Heart left ventricle (tissue), 16 donors: ENCODE measurements around the gene PLAA. TPM values are rescaled to one million over a fixed set of nuclear protein-coding genes. Genes with fewer than 3 reads are reported as not detected.

Experiments
- ATAC-seq, 4 donors: fragments of 200-7000 bp; cut with Tn5 transposase; one replicate each; pipeline ENCODE4 v1.9.1; 2020 to 2022; ENCODE audit warnings: moderate library complexity in 4 of 4, mild to moderate bottlenecking in 3 of 4, moderate number of reproducible peaks in 1 of 4
- DNase-seq, 5 donors: peaks; one replicate each; pipeline ENCODE4 v3.0.0-alpha.2; 2020
- H3K27ac ChIP-seq, 12 donors: fragments of 200-600 bp; sonication (generic) in 4 of 12; one replicate each; pipeline versions ENCODE4 v1.5.0 to v1.8.0; 2016 to 2022; ENCODE audit warnings: mild to moderate bottlenecking in 2 of 12
- H3K27me3 ChIP-seq, 9 donors: fragments of 200-600 bp; sonication (generic) in 2 of 9; one replicate each; pipeline versions ENCODE4 v1.5.1 to v1.8.0; 2016 to 2022; ENCODE audit warnings: mild to moderate bottlenecking in 3 of 9
- H3K36me3 ChIP-seq, 9 donors: fragments of 200-600 bp; sonication (generic) in 2 of 9; one replicate each; pipeline versions ENCODE4 v1.5.0 to v1.8.0; 2018 to 2022; ENCODE audit warnings: mild to moderate bottlenecking in 2 of 9
- H3K4me1 ChIP-seq, 12 donors: fragments of 200-600 bp; sonication (generic) in 4 of 12; one replicate each; pipeline versions ENCODE4 v1.5.0 to v1.8.0; 2016 to 2022; ENCODE audit warnings: mild to moderate bottlenecking in 3 of 12
- H3K4me3 ChIP-seq, 12 donors: fragments of 200-600 bp; sonication (generic) in 4 of 12; one replicate each; pipeline versions ENCODE4 v1.5.0 to v1.8.0; 2017 to 2022; ENCODE audit warnings: mild to moderate bottlenecking in 9 of 12, moderate library complexity in 4 of 12
- H3K9me3 ChIP-seq, 12 donors: fragments of 200-600 bp; sonication (generic) in 4 of 12; one replicate each; pipeline versions ENCODE4 v1.5.0 to v1.8.0; 2016 to 2022; ENCODE audit warnings: mild to moderate bottlenecking in 1 of 12
- POLR2A ChIP-seq, 2 donors: fragments of 450-650 bp; IDR thresholded peaks; one replicate each; pipeline ENCODE4 v1.6.1; 2017; ENCODE audit warnings: antibody characterized with exemption in 2 of 2, mild to moderate bottlenecking in 2 of 2, moderate library complexity in 2 of 2
- WGBS, 4 donors: extraction: QIAGEN DNeasy Blood & Tissue Kit in 2 of 4; methylation state at CpG; one replicate each; pipeline versions ENCODE4 v1.1.5 to v1.1.7; 2013 to 2018; 5-methylcytosine and 5-hydroxymethylcytosine counted together
- intact Hi-C, 10 donors: fragments of 100-400 bp; cut with DNase I; formaldehyde crosslinking; loops; one replicate each; pipeline versions ENCODE4 v1.11.1 to v1.14.2; 2022
- long read RNA-seq, 3 donors: library from polyadenylated mRNA; unstranded; transcript quantifications; one replicate each; pipeline ENCODE4 v2.0.0, GENCODE V29; 2020 to 2021
- polyA plus RNA-seq, 2 donors: library from polyadenylated mRNA; stranded (reverse); fragments of 200-250 nt; gene quantifications; one replicate each; pipeline ENCODE4 v1.2.3, GENCODE V29; 2013
- total RNA-seq, 9 donors: library from RNA; depleted of rRNA in 2 of 9; stranded (reverse); fragments of >200 nt in 2 of 9; fragmentation: NEBNext Ultra II Directional in 3 of 9; extraction: Animal tissue kit (Norgen Biotek cat#: 25700) in 3 of 9; gene quantifications; one replicate each; pipeline versions ENCODE4 v1.1.0 to v1.2.4, GENCODE V29; 2016 to 2023
- TF ChIP-seq, protein P1 (sequence below), 12 donors: fragments of 200-600 bp; sonication (generic) in 4 of 12; IDR thresholded peaks; one replicate each; pipeline versions ENCODE4 v1.5.0 to v1.8.0; 2018 to 2022; ENCODE audit warnings: antibody characterized with exemption in 12 of 12, mild to moderate bottlenecking in 5 of 12
- donor health status: ischemic (EF 13 %, LVEDD 7.1; RV severe dilation, severe dysfunction).
- donor health status: healthy with polysubstance abuse.
- donor health status: DM: no; HTN: yes; CAD: no.
- donor health status: DM: no; HTN: no; CAD: no.
- donor health status: ischemic (EF 25% LVEDD 6.9; RV normal size, moderate dysfunction).
- donor health status: ischemic (EF 25% LVEDD 5.7; RV mildly dilated, moderate dysfunction).
- donor health status: healthy.
- donor health status: DM: yes; HTN: yes; CAD: no.
- donor health status: ischemic (EF 35%, LVEDD 5.7; RV mildly dilated, moderate dysfunction).
- donor health status: nonischemic (EF 11% LVEDD 7.7; RV severe dilation, severe dysfunction).
- donor health status: DM: yes; HTN: yes; CAD: no.
- donor health status: PGD.
- donor health status: ischemic (EF 29% LVEDD 5.4; RV normal size, mild dysfunction).
- donor health status: nonischemic (EF 23%, LVEDD 6.1; RV moderate dilation, normal function).

PLAA gene
- 10 to 100 TPM; 28.0 to 42.5 (median 34.2) TPM for total RNA-seq
- polyA plus RNA-seq = 10 to 100 TPM in 1 of 2 donors, 1 to 10 TPM in 1; 9.1 to 32.4 TPM
- long read RNA-seq, donor 1, full-length matches to known transcripts = 89 of 97 reads
- long read RNA-seq, donor 1, partial matches to known transcripts = 0 of 97 reads
- long read RNA-seq, donor 1, other reads (novel, unspliced or antisense) = 8 of 97 reads
- long read RNA-seq, donor 2, full-length matches to known transcripts = 200 of 229 reads
- long read RNA-seq, donor 2, partial matches to known transcripts = 9 of 229 reads
- long read RNA-seq, donor 2, other reads (novel, unspliced or antisense) = 20 of 229 reads
- long read RNA-seq, donor 3, full-length matches to known transcripts = 74 of 81 reads
- long read RNA-seq, donor 3, partial matches to known transcripts = 3 of 81 reads
- long read RNA-seq, donor 3, other reads (novel, unspliced or antisense) = 4 of 81 reads

DNA sequence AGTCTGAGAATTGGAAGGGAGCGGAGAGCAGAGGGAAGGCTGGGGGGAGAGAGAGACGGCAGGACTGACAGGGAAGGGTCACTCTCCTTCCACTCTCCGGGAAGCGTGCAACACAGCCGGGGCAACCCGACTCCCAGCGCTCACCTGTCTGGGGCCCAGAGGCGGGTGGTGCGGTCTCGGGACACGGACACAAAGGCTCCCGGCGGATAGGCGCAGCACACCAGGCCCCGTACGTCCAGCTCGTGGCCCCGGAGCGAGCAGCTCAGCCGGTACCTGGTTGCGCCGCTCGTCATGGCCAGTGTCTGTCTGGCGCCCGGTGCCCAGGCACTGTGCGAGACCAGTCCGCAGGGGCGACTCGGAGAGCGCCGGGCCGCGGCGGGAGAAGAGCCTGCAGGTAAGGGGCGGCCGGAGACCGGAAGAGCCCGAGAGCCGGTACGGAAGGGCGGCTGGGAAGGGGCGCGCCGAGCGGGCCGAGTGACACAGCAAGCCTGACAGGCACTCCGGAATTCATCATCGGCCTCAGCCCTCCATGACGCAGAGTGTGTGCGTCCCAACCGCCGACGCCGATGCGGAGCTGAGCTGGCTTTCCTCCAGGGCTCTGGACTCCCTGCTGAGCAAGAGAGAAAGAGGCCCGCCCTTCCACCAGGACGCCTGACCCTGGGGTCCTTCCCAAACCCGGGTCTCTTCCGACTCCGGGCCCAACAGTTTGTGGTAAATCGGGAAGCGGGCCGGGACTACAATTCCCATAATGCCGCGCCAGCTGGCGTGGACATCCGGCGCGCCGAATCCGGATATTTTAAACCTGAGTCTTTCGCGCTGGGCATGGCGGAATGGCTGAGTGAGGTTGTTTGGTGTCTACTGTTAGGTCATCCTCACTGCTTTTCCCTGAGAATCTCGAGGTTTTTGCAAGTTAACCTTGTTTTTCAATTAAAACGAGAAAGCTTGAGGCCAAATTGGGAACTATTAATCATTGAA is at the start of gene PLAA:
TSS of gene PLAA (minus strand) at position 490 of the 975 bp plus-strand sequence. CDS start at position 293, 197 bp downstream.
- Histone ChIP-seq H3K4me1 (peaks cover 5 to 41% (median 28%) of the 10 kb centered on the region in 12 donors), H3K4me3 (peak within 1 kb of the TSS; percentile 81 to 99 (median 96)), H3K9me3 (no peaks in the 10 kb centered on the region), H3K36me3 (no peaks in the 10 kb centered on the region), H3K27me3 (no peaks in the 10 kb centered on the region), H3K27ac (peak within 1 kb of the TSS; percentile 92 to 99 (median 97))
- WGBS, 4 donors = 0 to 1% (median 0%) methylated on average over 46 to 76 of the region's 76 CpGs
- peak; percentile 91 to 93 (median 93) for DNase-seq
- TF ChIP-seq, protein P1, sequence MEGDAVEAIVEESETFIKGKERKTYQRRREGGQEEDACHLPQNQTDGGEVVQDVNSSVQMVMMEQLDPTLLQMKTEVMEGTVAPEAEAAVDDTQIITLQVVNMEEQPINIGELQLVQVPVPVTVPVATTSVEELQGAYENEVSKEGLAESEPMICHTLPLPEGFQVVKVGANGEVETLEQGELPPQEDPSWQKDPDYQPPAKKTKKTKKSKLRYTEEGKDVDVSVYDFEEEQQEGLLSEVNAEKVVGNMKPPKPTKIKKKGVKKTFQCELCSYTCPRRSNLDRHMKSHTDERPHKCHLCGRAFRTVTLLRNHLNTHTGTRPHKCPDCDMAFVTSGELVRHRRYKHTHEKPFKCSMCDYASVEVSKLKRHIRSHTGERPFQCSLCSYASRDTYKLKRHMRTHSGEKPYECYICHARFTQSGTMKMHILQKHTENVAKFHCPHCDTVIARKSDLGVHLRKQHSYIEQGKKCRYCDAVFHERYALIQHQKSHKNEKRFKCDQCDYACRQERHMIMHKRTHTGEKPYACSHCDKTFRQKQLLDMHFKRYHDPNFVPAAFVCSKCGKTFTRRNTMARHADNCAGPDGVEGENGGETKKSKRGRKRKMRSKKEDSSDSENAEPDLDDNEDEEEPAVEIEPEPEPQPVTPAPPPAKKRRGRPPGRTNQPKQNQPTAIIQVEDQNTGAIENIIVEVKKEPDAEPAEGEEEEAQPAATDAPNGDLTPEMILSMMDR (IDR thresholded peaks at IDR 0.05) = peak in 3 of 12 donors; percentile 12 to 28 (median 19)
- TF ChIP-seq POLR2A (IDR thresholded peaks at IDR 0.05) = peak in 1 of 2 donors; percentile 54
- peak; percentile 99 to 100 (median 100) for ATAC-seq
- intact Hi-C loops = loop anchor here (1.0 to 5.0 kb wide), 5 partner anchors 9 to 55 kb away; partner anchors contain the start of genes CAAP1 (in 9 of the 10) and IFT74 (in 2 of the 10)

GRCh38 chr9:26995810-26996209 is 48.8 kb upstream of the PLAA start:
- ATAC-seq = no peak
- no peaks in the 10 kb centered on the region for H3K4me1 ChIP-seq
- no peak for DNase-seq
- H3K9me3 ChIP-seq = no peaks in the 10 kb centered on the region
- H3K4me3 ChIP-seq = no peak overlapping the region
- no peak for TF ChIP-seq POLR2A (IDR thresholded peaks at IDR 0.05)
- TF ChIP-seq, protein P1 (IDR thresholded peaks at IDR 0.05) = no peak
- peaks cover 0 to 39% (median 8%) of the 10 kb centered on the region in 9 donors for H3K36me3 ChIP-seq
- H3K27ac ChIP-seq = no peak overlapping the region
- intact Hi-C loops = no loop called here
- no peaks in the 10 kb centered on the region for H3K27me3 ChIP-seq
- 88 to 93% (median 92%) methylated on average over 2 of the region's 2 CpGs for WGBS, 4 donors

GRCh38 chr9:26983340-26983739 is 36.3 kb upstream of the PLAA start:
- TF ChIP-seq, protein P1 (IDR thresholded peaks at IDR 0.05) = no peak
- Histone ChIP-seq H3K4me3 (no peak overlapping the region), H3K27me3 (no peaks in the 10 kb centered on the region), H3K4me1 (no peaks in the 10 kb centered on the region), H3K36me3 (peaks cover 0 to 80% (median 22%) of the 10 kb centered on the region in 9 donors), H3K9me3 (peaks cover 0 to 3% (median 0%) of the 10 kb centered on the region in 12 donors), H3K27ac (no peak overlapping the region)
- intact Hi-C loops = no loop called here
- DNase-seq = no peak
- WGBS, 4 donors = 25 to 44% (median 35%) methylated on average over 1 of the region's 1 CpG
- ATAC-seq = no peak
